Measurements from ENCODE around the gene PC.
A peak's percentile ranks its signal among the peaks of the same experiment; 100 is the strongest.

PC gene

DNA sequence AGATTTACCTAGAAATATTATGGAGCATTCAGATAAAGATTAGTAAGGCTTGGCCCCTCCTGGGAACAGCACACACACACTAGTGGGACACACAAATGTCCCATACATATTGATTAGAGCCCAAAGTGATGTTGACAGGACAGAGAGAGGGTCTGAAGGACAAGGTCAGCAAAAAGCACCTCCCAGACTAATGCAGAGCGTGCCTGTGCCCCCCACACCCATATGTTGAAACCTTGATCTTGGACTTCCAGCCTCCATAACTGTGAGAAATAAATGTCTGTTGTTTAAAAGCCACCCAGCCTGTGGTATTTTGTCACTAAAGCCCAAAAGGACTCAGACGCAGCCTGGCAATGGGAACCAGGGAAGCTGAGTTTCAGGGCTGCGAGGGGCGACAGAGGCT, 73.7 kb downstream of the PC start:
- no peak for DNase-seq (ENCODE audit: low spot score)

DNA sequence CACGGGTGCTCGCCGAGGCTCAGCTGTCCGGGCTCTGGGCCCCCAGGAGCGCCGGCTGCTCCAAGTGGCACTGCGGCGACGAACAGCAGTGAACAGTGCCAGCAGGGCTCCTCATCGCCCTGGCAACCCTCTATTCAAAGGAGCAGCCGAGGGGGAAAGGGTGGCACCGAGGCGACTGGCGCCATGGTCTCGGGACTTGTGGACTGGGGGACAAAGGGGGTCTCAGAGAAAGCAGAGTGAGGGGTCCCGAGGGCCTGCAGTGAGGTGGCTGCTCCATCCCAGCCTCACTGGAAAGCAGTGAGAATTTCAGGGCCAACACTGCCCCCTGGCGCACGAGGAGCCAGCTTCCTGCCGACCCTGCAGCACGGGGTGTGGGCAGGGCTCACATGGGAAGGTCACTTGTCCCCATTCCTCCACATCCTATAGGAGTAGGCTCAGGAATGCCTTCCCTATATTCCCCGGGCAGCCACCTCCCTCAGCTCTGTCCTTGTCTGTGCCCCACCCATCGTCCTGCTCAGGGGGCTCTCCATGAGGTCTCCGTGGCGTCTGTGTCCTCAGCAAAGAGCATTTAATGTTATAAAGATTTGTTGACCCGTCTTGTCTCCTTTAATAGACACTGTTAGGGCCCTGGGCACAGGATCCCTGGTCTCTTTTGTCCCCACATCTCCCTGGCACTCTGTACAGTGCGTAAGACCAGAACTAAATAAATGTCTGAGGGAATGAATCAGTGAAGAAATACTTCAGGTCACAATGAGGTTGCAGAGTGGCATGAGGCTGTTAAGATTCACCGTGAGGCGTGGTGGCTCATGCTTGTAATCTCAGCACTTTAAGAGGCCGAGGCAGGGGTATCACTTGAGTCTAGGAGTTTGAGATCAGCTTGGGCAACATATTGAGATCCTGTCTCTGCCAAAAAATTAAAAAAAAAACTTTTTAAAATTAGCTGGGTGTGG, 74.9 kb downstream of the PC start:
- DNase-seq (ENCODE audit: low spot score): peak; percentile 79

- peak; percentile 39 for DNase-seq (ENCODE audit: low spot score)
Observed at GRCh38 chr11:66882561-66883015, 75.6 kb downstream of the PC start.

GRCh38 chr11:66881927-66882452, 76.2 kb downstream of the PC start:
- DNase-seq (ENCODE audit: low spot score): no peak

- DNase-seq (ENCODE audit: low spot score): no peak
Observed at GRCh38 chr11:66881451-66881835, 76.7 kb downstream of the PC start.

- peak; percentile 53 for DNase-seq (ENCODE audit: low spot score)
Observed at GRCh38 chr11:66880496-66881450, 77.4 kb downstream of the PC start.

DNA sequence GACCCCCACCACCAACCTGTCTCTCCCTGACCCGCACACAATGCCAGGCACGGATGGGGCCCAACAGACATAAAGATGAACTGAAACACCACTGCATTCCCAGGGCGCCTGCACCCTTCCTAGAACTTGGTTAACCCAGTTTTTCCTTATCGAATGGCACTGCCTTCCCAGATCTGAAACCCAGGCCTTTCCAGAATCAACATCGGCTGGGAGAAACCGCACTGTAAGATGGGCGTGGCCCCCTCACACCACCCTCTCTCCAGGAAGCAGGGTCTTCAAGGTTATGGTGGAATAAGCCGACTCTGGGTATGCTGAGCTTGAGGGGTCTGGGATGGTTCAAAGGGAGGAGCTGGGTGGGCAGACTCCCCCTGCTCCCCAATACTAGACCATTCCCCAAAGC, 78.2 kb downstream of the PC start:
- no peak for DNase-seq (ENCODE audit: low spot score)

- no peak for DNase-seq (ENCODE audit: low spot score)
Observed at GRCh38 chr11:66879583-66879982, 78.6 kb downstream of the PC start.

DNA sequence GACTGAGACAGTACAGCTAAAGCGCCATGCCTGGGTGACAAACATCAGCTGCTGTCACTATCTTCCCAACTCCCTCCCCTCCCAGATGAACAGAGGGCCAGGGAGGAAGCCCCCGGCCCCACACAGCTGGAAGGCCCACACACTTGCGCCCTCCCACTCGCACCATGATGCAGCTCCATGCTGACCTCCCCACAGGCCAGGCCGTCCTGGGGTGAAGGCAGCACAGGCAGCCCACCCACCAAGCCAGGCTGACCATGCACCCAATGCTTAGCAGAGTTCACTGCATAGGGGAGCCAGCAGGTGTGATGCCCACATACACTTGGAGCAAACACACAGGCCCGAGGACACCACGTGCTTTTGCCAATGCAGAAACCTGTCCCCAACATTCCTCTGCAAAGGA, 79.2 kb downstream of the PC start:
- no peak for DNase-seq (ENCODE audit: low spot score)

GRCh38 chr11:66878474-66878873, 79.7 kb downstream of the PC start:
- no peak for DNase-seq (ENCODE audit: low spot score)

GRCh38 chr11:66877588-66878385, 80.4 kb downstream of the PC start:
- no peak for DNase-seq (ENCODE audit: low spot score)

GRCh38 chr11:66875378-66875777, 82.8 kb downstream of the PC start:
- no peak for DNase-seq (ENCODE audit: low spot score)

DNA sequence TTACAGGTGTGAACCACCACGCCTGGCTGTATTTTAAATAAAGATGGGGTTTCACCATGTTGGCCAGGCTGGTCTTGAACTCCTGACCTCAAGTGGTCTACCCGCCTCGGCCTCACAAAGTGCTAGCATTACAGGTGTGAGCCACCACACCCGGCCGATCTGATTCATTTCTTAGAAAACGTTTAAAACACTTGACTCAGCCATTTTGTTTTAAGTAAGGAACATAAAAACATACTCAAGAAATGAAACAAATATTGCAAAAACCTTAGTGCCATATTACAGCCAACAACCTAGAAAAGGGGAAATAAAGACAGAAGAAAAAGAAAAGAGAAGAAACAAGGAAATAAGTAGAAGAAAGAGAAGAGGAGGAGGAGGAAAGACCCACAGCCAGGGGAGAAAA, 84.0 kb downstream of the PC start:
- no peak for DNase-seq (ENCODE audit: low spot score)

DNA sequence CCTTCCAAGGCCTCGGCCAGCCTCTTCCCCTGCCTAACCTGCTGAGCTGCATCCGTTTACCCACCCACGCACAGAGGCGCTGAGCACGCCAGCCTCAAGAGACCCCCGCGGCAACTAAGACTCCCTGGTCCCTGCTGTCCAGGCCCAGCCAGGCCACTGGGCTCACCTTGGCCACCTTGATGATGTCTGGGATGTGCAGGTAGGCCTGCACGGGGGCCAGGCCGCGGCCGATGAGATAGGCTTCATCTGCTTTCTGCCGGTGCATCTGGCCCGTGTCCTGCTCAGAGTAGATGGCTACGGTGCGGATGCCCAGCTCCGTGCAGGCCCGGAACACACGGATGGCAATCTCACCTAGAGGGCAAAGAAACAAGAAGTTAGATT, 86.7 kb downstream of the PC start:
- DNase-seq (ENCODE audit: low spot score): no peak

DNA sequence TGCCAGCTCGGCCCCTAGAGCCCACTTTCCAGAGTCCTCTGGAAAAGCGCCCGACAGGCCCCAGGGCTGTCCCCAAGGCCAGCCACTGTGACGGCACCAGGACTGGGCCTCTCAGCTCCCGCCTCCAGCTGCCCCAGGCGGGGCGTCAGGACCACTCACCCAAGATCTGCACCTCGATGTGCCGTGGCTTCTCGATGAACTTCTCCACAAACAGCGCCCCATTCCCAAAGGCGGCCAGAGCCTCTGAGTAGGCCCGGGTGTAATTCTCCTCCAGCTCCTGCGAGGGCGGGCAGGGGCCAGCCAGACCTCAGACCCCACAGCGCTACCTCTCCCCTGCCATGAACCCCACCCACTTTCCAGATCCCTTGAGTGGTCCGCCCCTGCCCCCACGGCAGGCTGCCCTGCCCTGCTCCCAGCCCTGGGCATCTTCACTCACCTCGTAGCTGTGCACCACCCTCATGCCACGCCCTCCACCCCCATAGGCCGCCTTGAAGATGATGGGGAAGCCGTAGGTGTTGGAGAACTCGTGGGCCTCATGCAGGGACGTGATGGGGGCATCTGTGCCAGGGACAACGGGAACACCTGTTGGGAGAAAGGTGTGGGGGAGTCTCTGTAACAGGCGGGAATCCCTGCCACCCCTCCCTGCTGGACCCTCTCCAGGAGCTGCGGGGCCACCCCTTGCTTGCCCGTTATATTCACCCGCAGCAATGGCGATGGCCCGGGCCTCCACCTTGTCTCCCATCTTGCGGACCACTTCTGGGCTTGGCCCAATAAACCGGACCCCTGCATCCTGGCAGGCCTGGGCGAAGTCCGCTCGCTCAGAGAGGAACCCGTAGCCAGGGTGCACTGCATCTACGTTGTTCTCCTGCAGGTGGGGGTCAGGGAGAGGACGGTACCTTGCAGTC, 87.3 kb downstream of the PC start:
- DNase-seq (ENCODE audit: low spot score): no peak

- DNase-seq (ENCODE audit: low spot score): no peak
Observed at GRCh38 chr11:66870131-66870530, 88.1 kb downstream of the PC start.

DNA sequence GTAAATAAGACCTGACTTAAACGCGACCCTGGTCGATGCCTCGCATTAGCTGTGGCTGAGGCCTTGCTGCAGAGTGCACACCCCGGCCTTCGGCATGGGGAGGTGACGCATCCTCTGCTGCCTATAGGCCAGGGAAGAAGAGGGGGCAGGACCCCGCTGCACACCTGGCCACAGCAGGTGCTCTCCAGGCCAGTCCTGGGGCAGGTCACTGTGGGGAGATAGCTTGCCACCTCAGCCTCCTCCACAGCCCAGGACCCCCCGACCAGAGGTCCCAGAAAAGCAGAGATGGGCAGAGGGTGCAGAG, 88.7 kb downstream of the PC start:
- no peak for DNase-seq (ENCODE audit: low spot score)

DNA sequence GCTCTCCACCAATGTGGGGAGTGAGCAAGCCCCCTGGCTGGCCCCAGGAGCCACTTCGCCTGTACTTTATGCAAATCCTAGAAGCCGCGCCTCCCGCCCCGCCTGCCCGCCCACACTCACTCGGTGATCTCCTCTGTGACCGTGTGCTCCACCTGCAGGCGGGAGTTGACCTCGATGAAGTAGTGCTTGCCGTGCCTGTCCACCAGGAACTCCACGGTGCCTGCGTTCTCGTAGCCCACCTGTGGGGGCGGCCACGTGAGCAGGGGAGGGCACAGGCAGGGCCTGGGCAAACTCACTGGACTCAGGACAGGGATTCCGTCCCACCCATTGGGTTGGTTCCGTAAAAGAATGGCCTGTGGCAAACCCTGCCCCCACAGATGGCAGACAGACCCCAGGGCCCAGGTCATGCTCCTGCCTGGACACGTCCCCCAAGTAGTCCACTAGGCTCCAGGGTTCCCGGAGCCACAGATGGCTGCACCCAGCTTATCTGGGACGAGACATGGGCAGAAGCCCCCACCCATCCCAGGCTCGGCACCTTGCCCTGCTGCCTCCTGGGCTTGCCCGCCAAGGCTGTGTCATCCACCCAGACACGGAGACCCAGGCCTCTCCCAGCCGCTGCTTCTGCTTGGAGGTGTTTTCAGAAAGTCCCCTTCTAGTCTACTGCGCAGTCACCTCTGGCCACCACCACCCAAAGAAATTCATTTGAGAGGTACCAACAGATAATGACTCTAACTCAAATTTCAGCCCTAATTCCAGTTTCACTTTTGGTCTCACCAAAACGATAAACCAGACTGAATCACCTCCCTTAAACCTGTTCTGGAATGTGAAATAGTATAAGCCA, 89.2 kb downstream of the PC start:
- no peak for DNase-seq (ENCODE audit: low spot score)

GRCh38 chr11:66868082-66868725, 90.0 kb downstream of the PC start:
- DNase-seq (ENCODE audit: low spot score): no peak

Data from putamen (tissue), 1 donor.